ENCODE results near the gene TLR8. TPM values are rescaled to one million over a fixed set of nuclear protein-coding genes. Genes with fewer than 3 reads are reported as not detected.

Gene TLR8
- total RNA-seq: not detected in 2 replicates

DNA sequence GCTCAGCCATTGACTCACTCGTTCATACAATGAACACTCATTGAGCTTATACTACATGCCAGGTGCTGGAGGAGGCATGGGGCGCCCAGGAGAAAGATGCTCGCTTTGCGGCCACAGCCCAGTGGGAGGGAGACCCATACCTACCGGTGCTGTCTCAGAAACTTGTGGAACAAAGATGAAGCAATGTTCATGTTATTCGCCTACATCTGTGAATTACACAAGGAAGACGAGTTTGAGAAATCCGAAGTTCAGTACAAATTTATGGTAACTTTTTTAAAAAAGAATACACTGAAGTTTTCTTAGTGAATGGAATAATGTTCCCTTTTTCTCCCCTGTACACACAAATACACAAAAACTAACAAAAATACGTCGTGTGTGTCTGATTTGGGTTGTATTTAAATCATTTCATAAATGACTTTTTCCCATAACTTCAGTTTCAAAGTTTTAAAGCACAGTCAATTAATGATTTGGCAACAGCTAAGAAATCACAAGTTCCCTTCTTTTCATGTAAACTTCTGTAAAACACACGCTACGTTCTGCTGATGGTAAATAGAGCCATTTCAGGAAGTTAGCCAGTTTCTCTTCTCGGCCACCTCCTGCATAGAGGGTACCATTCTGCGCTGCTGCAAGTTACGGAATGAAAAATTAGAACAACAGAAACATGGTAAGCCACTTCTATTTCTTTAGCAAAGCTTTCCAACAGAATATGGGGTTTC, at the start of gene TLR8:
Gene TLR8, plus strand, starts transcription at position 575 of the 716 bp plus-strand sequence. Its CDS starts 87 bp downstream, at position 662.
- DNase-seq (ENCODE audit: low read depth, low spot score): no peak

DNA sequence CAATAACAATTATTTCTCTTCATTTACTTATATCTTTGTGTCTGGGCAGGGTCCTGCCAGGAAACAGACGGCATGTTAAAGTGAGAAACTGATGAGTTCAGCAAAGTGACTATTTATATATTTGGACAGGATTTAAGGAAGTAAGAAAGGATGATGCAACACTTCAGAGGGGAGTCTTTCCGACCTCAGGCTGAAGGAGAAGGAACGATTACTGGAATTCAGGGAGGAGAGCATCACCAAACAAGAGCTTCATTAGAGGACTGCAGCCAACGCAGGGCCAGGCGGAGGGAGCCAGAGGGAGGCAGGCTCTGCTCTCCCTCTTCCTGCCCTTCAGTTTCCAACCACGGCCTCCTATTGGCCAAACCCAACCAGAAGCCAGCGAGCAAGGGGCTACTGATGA, 41.1 kb upstream of the TLR8 start:
- no peak for DNase-seq (ENCODE audit: low read depth, low spot score)

DNA sequence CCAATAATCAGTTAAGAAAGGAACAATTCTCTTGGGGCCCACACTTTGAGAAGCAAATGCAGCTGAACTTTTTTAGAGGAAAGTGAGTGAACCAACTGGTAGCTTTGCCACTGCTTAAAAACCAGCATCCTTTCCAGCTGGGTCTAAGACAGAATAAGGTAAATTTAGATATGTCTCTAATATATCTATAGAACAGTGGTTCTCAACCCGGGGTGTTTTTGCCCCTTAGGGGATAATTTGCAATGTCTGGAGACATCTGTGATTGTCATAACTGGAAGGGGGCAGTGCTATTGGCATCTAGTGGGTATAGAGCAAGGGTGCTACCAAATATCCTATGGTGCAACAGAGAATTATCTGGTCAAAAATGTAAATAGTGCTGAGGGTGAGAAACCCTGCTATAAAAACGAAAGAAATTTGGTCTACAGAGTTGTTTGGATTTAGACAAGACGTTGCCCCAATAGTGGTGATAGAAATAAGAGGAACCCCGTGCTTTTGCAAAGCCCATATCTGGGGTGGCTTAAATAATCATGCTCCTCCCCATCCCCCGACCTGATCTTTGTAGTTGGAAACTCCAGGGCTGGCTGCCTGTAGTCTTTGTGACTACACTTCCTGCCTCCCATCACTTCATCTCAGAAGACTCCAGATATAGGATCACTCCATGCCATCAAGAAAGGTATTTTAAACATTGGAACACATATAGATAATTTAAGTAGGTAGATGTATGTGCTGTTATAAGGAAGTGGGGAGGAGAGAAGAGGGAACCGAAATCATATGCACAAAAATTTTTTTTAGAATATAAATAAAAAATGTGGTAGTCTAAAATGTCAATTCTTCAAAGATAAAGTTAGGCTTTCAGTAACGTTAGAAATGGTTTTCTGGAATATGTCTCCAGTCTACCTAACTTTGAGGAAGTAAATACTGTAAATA, 39.7 kb upstream of the TLR8 start, which contains the start of gene TLR7:
Gene TLR7, plus strand, starts transcription at position 622 of the 927 bp plus-strand sequence. CDS start 507 bp downstream, outside the sequence.
- no peak for DNase-seq (ENCODE audit: low read depth, low spot score)

DNA sequence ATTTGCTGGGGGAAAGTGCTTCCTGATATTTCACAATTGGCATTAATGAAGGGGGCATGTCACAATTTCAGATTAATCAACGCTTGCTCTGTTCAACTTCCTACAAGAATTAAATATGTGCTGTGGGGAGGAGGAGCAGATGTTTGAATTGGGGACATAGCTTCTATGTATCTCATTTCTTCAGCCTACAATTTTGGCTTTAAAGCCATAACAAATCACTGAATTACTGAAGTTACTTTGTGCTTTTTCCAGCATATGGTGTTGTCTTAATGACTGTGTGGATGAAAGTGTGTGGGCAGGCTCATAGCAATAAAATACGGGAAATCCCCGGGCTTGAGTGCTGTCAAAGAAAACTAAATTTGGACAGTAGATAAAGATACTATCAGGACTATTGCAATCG, 38.7 kb upstream of the TLR8 start:
- no peak for DNase-seq (ENCODE audit: low read depth, low spot score)

DNA sequence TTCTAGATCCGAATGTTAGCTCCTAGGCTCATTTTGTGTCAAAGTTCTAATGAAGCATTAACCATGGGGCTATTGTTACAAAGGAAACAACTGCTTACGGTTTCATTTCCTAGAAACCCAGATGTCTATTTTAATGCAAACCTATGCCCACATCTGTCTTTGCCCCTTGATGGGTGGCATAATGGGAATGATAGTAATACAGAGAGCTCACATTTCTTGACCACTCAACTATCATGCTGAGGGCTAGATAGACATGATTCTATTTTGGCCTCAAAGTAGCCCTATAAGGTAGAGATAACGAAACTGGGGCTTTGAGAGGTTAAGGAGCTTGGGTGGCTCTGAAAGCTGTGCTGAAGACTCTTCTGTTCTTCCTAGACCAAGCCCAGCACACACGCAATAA, 37.7 kb upstream of the TLR8 start:
- DNase-seq (ENCODE audit: low read depth, low spot score): no peak

DNA sequence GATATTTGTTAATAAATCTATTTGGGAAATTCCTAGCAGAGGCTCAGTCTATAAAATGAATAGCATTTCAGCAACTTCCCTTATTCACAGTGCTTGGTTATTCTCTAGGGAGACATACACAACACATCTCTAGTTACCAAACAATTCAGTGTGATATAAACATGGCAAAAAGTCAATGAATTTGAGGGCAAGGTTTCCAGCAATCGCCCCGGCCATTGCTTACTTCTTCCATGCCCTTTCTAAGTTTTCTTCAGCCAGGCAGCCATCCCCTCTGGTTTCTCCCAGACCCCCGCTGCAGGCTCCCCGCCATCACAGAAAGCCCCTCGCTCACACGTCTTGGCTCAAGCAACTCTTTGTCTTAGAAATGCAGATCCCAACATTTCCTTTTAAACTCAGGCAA, 35.2 kb upstream of the TLR8 start:
- no peak for DNase-seq (ENCODE audit: low read depth, low spot score)

DNA sequence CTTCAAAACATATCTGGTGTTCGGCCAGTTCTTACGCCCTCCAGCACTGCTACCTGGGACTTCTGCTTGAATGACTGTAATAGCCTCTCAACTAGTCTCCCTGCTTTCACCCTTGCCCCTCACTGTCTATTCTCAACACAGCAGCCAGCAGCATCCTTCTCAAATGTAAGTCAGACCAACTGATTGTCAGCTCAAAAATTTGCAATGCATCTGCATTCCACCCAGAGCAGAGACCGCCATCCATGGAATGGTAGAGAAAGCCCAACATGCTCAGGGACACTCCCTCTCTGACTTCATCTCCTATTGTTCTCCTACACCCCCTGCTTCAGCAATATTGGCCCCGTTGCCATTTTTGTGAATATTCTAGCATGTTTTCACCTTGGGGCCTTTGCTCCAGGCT, 33.7 kb upstream of the TLR8 start:
- no peak for DNase-seq (ENCODE audit: low read depth, low spot score)

DNA sequence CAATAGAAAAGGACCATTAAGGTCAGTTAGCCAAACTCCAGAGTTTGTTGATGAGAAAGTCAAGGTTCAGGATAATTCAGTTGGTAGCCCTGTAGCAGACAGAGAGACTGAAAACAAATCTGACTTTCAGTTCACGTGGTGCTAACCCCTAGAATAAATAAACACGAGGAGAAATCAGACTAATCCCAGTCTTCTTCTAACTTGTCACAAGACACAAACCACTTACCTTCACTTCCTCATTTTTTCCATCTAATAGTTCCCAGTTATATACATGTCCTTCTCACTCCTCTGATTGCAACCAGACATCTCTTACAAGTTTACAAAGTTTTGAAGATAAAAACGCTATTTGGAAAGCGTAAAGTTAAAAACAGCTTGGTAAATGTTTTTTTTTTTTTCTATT, 31.8 kb upstream of the TLR8 start:
- no peak for DNase-seq (ENCODE audit: low read depth, low spot score)

DNA sequence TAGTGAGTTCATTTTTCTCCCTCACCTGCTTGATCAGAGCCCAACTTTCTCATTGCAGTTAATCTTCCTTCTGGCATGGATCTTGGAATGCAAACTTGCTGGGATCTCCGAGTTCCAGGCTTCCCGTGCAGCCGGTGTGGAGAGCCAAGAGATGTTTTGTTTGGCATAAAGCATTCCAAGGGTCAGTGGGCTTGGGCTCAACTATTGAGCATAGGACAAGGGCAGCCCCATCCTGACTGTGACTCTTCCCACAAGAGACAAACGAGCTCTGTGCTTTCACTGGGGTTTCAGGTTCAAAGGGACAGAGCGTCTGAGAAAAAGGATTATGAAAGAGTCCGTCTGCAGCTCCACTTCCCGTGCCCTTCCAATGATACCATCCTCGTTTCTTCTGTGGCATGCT, 29.0 kb upstream of the TLR8 start:
- no peak for DNase-seq (ENCODE audit: low read depth, low spot score)

DNA sequence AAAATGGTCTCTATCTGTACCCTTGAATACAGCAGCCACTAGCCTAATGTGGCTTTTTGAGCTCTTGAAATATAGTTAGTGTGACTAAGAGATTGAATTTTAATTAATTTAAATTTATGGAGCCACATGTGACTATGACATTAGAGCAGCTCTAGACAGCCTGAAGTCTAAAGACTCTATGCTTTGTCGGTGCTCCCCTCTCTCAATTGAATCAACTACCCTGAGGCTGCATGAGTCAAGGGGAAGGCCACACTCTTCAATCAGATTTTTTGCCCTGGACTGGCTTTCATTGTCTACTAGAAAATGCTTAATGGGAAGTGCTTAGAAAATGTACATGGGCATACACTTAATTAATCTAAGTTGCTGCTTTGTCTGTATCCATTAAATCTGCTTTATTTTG, 27.9 kb upstream of the TLR8 start:
- no peak for DNase-seq (ENCODE audit: low read depth, low spot score)

DNA sequence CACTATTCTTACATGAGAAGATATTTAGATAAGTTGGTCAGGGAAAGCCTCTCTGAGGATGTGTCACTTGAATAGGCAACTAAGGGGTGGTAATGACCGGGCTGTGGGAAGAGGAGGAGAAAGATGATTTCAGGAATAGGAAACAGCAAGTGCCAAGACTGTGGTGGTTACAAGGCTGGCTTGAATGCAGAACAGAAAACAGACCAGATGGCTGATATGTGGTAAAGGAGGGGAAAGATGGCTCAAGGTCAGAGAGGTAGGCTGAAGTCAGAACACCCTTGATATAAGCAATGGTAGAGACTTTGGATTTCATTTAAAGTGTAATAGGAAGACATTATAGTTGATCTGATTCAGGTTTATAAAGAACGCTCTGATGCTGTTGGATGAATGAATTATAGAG, 24.5 kb upstream of the TLR8 start:
- DNase-seq (ENCODE audit: low read depth, low spot score): no peak

DNA sequence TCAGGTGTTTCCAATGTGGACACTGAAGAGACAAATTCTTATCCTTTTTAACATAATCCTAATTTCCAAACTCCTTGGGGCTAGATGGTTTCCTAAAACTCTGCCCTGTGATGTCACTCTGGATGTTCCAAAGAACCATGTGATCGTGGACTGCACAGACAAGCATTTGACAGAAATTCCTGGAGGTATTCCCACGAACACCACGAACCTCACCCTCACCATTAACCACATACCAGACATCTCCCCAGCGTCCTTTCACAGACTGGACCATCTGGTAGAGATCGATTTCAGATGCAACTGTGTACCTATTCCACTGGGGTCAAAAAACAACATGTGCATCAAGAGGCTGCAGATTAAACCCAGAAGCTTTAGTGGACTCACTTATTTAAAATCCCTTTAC, 20.9 kb upstream of the TLR8 start:
- no peak for DNase-seq (ENCODE audit: low read depth, low spot score)

DNA sequence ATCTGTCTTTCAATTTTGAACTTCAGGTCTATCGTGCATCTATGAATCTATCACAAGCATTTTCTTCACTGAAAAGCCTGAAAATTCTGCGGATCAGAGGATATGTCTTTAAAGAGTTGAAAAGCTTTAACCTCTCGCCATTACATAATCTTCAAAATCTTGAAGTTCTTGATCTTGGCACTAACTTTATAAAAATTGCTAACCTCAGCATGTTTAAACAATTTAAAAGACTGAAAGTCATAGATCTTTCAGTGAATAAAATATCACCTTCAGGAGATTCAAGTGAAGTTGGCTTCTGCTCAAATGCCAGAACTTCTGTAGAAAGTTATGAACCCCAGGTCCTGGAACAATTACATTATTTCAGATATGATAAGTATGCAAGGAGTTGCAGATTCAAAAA, 19.9 kb upstream of the TLR8 start:
- DNase-seq (ENCODE audit: low read depth, low spot score): no peak

DNA sequence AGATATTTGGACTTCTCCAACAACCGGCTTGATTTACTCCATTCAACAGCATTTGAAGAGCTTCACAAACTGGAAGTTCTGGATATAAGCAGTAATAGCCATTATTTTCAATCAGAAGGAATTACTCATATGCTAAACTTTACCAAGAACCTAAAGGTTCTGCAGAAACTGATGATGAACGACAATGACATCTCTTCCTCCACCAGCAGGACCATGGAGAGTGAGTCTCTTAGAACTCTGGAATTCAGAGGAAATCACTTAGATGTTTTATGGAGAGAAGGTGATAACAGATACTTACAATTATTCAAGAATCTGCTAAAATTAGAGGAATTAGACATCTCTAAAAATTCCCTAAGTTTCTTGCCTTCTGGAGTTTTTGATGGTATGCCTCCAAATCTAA, 19.3 kb upstream of the TLR8 start:
- DNase-seq (ENCODE audit: low read depth, low spot score): no peak

DNA sequence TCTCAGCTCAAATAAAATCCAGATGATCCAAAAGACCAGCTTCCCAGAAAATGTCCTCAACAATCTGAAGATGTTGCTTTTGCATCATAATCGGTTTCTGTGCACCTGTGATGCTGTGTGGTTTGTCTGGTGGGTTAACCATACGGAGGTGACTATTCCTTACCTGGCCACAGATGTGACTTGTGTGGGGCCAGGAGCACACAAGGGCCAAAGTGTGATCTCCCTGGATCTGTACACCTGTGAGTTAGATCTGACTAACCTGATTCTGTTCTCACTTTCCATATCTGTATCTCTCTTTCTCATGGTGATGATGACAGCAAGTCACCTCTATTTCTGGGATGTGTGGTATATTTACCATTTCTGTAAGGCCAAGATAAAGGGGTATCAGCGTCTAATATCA, 18.7 kb upstream of the TLR8 start:
- no peak for DNase-seq (ENCODE audit: low read depth, low spot score)

DNA sequence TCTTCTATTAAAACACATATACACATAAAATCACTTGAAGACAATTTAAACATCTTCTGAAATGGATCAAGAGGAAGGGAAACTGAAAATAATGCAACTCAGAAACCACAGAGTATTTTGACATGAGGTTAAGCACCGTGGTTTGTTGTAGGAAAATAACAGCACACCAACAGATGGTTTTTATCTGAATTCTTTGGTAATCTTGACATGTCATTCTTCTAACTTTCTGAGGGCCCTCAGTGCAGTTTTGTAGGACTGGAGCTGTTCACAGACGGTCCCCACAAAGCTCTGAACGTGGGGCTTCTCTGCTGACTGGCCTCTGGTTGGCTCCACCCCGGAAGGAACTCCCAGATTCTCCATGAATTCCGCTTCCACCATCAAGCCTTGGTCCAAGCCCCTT, 16.0 kb upstream of the TLR8 start:
- DNase-seq (ENCODE audit: low read depth, low spot score): no peak

DNA sequence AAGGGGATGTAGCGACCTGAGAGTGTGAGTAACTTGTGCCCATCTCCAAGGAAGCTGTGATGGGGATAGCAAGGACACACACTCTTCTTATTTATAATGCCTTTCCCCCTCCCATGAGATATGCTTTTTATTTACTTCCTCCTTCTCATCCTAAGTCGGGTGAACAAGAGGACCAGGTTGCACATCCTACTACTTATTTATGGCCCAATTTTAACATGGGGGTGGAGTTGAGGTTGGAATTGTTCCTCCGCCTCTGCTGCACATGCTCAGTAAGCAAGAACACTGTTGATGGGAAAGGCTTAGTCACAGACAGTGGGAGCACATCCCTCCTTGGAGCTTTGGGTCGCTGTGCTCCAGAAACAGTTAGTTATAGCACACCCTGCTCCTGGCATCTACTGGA, 15.2 kb upstream of the TLR8 start:
- DNase-seq (ENCODE audit: low read depth, low spot score): no peak

DNA sequence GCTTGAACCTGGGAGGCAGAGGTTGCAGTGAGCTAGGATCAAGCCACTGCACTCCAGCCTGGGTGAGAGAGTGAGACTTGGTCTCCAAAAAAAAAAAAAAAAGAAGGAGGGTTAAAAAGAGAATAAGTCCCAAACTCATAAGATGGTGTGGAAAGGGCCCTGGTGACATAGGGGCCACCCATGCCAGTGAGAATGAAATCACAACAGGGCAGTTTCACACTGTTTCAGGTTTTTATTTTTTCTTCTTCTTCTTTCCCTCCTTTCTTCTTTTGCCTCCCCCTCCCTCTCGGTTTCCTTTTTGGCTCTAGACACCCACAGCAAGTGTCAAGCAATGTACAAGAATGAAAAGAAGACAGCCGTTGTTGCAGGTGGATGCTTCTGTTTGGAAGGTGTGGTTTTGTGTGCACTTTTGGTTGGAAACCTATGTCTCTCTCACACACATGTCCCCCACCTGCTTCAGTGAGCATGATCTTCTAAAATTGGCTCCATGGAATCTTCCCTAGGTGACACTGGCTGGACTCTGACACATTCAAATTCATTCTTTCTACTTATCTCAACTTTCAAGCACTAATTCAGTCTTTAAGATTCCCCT, 14.4 kb upstream of the TLR8 start:
- DNase-seq (ENCODE audit: low read depth, low spot score): no peak

DNA sequence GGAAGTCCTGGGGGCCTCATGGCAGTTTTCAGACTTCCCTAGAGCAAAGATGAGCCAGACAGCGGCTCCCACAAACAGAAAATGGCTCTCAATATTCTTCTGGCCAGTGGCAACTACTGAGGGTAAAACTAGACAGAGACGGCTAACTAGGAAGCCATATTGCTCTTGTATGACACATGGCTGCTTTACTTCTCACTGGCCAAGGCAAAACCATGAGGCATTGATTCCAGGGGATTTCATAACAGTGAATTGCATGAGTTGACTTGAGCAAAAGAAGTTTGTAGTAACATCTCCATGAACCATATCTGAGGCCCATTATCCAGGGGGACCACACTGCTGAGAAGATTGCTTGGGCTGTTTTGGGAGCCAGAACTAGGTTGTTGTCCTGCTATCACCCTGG, 13.7 kb upstream of the TLR8 start:
- no peak for DNase-seq (ENCODE audit: low read depth, low spot score)

DNA sequence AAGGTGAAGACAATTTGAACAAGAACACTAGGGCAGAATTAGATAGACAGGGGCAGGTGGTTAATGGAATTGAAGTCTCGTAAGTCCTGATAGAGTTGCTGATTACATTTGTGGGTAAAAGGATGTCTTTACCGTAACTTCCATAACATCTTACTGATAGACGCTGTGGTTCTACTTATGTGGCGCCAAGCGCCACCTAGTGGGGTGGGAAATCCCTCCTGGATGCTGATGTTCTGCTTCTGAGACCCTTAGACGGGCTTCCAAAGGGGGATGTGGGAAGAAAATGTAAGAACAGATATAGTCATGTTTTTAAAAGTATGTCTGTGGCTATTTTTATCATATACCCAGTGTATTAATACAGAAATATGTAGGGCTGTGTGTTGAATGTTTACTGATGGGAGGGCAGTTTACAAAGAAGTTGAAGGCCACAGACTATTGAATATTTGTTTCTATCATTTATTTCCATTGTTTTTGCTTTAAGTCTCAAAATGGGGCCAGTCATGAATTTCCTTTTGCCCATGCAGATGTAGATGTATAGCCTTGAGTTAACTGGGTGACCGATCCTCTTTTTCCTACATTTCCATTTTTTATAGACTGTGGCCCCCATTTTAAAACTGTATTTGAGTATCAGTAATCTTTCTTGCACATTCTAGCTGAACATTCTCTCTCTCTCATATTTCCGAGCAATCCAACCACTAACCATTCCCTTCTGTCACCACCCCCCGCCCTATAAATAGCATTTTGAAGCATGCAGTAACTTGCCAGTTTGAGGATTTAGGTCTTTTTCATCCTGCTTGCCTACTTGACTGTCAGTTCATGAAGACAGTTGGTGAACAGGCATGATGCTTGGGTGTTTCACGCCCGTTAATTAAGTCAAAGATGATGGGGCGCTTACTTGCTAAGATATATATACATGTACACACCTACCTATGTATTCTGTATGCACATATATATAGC, 12.1 kb upstream of the TLR8 start:
- DNase-seq (ENCODE audit: low read depth, low spot score): no peak

DNA sequence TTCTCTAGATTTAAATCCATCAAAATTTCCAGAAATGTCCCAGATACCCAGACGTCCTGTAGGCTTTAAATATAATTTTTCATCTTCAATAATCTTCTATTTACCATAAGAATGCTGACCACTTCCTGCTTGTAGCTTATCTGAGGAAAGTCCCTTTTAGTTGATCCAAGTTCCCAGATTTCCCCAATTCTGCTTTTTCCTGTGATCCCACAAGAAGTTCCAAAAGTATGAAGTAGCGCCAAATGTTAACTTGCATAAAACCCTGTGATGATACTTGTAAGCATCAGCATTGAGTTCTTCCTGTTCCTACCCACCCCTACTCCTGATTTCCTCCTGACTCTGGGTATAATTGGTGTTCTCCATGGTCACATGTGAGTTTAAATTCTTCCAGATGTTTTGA, 10.6 kb upstream of the TLR8 start:
- no peak for DNase-seq (ENCODE audit: low read depth, low spot score)

Data from pulmonary artery endothelial cell (primary cell).